Epithelial cell of proximal tubule (primary cell): ENCODE measurements around the gene FUNDC2. TPM values are rescaled to one million over a fixed set of nuclear protein-coding genes. Genes with fewer than 3 reads are reported as not detected.

Source experiments
- DNase-seq: peaks from one replicate; pipeline ENCODE4 v3.0.0-alpha.2; 2011; ENCODE audit warnings: low read depth
- H3K4me3 ChIP-seq: 2 replicates; pipeline ENCODE4 v1.5.1; 2011; ENCODE audit warnings: low read depth, mild to moderate bottlenecking, low read length
- total RNA-seq: library from RNA; depleted of rRNA; stranded (reverse); fragments of >200 nt; gene quantifications from 2 replicates; pipeline ENCODE4 v1.2.3, GENCODE V29; 2015
- TF ChIP-seq, protein P1 (sequence below): conservative IDR thresholded peaks from 2 replicates; pipeline ENCODE4 v1.5.1; 2012; ENCODE audit warnings: low read depth, mild to moderate bottlenecking, low read length

FUNDC2 gene
- total RNA-seq, 1 donor from 2014 or later, result 68.8 TPM

- H3K4me3 ChIP-seq, result no peak overlapping the region
- DNase-seq, result no peak
- TF ChIP-seq, protein P1, sequence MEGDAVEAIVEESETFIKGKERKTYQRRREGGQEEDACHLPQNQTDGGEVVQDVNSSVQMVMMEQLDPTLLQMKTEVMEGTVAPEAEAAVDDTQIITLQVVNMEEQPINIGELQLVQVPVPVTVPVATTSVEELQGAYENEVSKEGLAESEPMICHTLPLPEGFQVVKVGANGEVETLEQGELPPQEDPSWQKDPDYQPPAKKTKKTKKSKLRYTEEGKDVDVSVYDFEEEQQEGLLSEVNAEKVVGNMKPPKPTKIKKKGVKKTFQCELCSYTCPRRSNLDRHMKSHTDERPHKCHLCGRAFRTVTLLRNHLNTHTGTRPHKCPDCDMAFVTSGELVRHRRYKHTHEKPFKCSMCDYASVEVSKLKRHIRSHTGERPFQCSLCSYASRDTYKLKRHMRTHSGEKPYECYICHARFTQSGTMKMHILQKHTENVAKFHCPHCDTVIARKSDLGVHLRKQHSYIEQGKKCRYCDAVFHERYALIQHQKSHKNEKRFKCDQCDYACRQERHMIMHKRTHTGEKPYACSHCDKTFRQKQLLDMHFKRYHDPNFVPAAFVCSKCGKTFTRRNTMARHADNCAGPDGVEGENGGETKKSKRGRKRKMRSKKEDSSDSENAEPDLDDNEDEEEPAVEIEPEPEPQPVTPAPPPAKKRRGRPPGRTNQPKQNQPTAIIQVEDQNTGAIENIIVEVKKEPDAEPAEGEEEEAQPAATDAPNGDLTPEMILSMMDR, result no peak
These were observed 20.3 kb downstream of the FUNDC2 start for GRCh38 chrX:155046811-155047528.

- TF ChIP-seq, protein P1, result peak; percentile 76
- no peak for DNase-seq
- no peak overlapping the region for H3K4me3 ChIP-seq
These were observed 22.5 kb downstream of the FUNDC2 start for GRCh38 chrX:155048977-155049619.

GRCh38 chrX:155052738-155053498, 26.3 kb downstream of the FUNDC2 start:
- peak overlapping the region; percentile 34 for H3K4me3 ChIP-seq
- no peak for DNase-seq
- TF ChIP-seq, protein P1, result no peak

GRCh38 chrX:155053656-155054055, 27.0 kb downstream of the FUNDC2 start:
- TF ChIP-seq, protein P1, result no peak
- no peak overlapping the region for H3K4me3 ChIP-seq
- no peak for DNase-seq

DNA sequence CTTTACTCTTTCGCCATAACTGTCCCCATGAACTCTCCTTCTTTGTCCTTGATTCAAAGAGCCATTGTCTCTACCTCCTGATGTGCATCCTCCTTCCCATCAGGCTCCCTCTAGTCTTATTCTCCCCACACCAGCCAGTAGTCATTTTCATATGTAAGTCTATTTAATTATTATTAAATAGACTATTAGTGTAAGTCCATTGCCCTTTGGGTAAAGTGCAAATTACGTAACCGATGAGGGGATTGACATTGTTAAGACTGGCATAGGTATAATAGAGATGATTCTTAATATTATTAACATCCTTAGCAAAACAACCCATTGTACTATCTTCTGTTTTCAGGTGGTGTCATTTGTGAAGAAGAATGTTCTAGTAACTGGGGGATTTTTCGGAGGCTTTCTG, 27.6 kb downstream of the FUNDC2 start:
- no peak for DNase-seq
- TF ChIP-seq, protein P1, result no peak
- H3K4me3 ChIP-seq, result no peak overlapping the region

DNA sequence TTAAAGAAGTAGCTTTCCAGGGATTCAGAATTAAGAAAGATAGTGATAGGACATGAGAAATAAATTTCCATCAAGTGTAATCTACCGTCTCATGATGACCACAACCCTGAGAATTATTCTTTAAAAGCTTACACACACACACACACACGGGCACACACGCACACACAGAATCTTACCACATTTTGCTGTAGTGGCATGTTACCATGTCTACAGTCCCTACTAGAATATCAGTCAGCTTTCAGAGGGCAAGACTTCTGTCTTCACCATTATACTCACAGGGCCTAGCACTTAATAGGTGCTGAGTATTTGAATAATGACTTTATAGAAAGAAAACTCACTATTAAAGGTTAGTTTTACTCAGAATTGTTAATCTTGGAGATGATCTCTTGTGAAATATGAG, 28.9 kb downstream of the FUNDC2 start:
- no peak for DNase-seq
- no peak overlapping the region for H3K4me3 ChIP-seq
- TF ChIP-seq, protein P1, result no peak
